ENCODE measurements around the gene FADS2. TPM values are rescaled to one million over a fixed set of nuclear protein-coding genes. Genes with fewer than 3 reads are reported as not detected.

FADS2 gene
- total and polyA plus RNA-seq, 9 of the 15 experiments (the other 6 are each of a cell fraction or from before 2014, with no cell fraction given): 2.9 to 42.8 (median 16.2) TPM

GRCh38 chr11:61800331-61801281, 27.5 kb upstream of the FADS2 start (continued):
- peak; percentile 83; the same call in 1 of the 2 replicates for TF ChIP-seq POLR2AphosphoS2 (IDR thresholded peaks at IDR 0.05; ENCODE audit: low read length)
- TF ChIP-seq NFIC (IDR thresholded peaks at IDR 0.05): peak; percentile 83
- TF ChIP-seq THRA (IDR thresholded peaks at IDR 0.05): no peak
- peak; percentile 36; the same call in 1 of the 2 replicates for TF ChIP-seq KAT7 (CRISPR knock-in tag; IDR thresholded peaks at IDR 0.05; ENCODE audit: borderline replicate concordance)
- no peak for TF ChIP-seq RNF219 (CRISPR knock-in tag; IDR thresholded peaks at IDR 0.05)
- TF ChIP-seq, protein P1, sequence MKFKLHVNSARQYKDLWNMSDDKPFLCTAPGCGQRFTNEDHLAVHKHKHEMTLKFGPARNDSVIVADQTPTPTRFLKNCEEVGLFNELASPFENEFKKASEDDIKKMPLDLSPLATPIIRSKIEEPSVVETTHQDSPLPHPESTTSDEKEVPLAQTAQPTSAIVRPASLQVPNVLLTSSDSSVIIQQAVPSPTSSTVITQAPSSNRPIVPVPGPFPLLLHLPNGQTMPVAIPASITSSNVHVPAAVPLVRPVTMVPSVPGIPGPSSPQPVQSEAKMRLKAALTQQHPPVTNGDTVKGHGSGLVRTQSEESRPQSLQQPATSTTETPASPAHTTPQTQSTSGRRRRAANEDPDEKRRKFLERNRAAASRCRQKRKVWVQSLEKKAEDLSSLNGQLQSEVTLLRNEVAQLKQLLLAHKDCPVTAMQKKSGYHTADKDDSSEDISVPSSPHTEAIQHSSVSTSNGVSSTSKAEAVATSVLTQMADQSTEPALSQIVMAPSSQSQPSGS (CRISPR knock-in tag; IDR thresholded peaks at IDR 0.05): no peak
- no peak for TF ChIP-seq ZNF668 (CRISPR knock-in tag; IDR thresholded peaks at IDR 0.05)
- TF ChIP-seq, protein P2, sequence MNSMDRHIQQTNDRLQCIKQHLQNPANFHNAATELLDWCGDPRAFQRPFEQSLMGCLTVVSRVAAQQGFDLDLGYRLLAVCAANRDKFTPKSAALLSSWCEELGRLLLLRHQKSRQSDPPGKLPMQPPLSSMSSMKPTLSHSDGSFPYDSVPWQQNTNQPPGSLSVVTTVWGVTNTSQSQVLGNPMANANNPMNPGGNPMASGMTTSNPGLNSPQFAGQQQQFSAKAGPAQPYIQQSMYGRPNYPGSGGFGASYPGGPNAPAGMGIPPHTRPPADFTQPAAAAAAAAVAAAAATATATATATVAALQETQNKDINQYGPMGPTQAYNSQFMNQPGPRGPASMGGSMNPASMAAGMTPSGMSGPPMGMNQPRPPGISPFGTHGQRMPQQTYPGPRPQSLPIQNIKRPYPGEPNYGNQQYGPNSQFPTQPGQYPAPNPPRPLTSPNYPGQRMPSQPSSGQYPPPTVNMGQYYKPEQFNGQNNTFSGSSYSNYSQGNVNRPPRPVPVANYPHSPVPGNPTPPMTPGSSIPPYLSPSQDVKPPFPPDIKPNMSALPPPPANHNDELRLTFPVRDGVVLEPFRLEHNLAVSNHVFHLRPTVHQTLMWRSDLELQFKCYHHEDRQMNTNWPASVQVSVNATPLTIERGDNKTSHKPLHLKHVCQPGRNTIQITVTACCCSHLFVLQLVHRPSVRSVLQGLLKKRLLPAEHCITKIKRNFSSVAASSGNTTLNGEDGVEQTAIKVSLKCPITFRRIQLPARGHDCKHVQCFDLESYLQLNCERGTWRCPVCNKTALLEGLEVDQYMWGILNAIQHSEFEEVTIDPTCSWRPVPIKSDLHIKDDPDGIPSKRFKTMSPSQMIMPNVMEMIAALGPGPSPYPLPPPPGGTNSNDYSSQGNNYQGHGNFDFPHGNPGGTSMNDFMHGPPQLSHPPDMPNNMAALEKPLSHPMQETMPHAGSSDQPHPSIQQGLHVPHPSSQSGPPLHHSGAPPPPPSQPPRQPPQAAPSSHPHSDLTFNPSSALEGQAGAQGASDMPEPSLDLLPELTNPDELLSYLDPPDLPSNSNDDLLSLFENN (IDR thresholded peaks at IDR 0.05; ENCODE audit: low read depth in 2 of 2, low read length in 2 of 2): peak in 1 of 2 experiments; percentile 92; a peak in 2 of 4 replicates
- no peak for TF ChIP-seq TCF7L2 (IDR thresholded peaks at IDR 0.05; ENCODE audit: low read depth, low read length)
- TF ChIP-seq ZNF277 (CRISPR knock-in tag; IDR thresholded peaks at IDR 0.05; ENCODE audit: borderline replicate concordance): no peak
- no peak for TF ChIP-seq ZNF79 (CRISPR knock-in tag; IDR thresholded peaks at IDR 0.05; ENCODE audit: low read depth)
- TF ChIP-seq, protein P3, sequence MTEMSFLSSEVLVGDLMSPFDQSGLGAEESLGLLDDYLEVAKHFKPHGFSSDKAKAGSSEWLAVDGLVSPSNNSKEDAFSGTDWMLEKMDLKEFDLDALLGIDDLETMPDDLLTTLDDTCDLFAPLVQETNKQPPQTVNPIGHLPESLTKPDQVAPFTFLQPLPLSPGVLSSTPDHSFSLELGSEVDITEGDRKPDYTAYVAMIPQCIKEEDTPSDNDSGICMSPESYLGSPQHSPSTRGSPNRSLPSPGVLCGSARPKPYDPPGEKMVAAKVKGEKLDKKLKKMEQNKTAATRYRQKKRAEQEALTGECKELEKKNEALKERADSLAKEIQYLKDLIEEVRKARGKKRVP (CRISPR knock-in tag; IDR thresholded peaks at IDR 0.05): no peak
- TF ChIP-seq SETDB1 (IDR thresholded peaks at IDR 0.05; ENCODE audit: low read length): no peak
- no peak for TF ChIP-seq U2AF1 (optimal IDR thresholded peaks at IDR 0.05; ENCODE audit: low read depth, low read length)
- no peak for TF ChIP-seq SMC3 (conservative IDR thresholded peaks at IDR 0.05; ENCODE audit: insufficient read depth, low read depth, low read length)
